Vagina (tissue), 2 donors: Measurements from ENCODE around the gene GPHA2. TPM values are rescaled to one million over a fixed set of nuclear protein-coding genes. Genes with fewer than 3 reads are reported as not detected.

ENCODE experiments used
- DNase-seq, 2 donors: peaks; one replicate each; pipeline ENCODE4 v3.0.0-alpha.2; 2017; ENCODE audit errors: extremely low spot score in 2 of 2
- H3K27ac ChIP-seq: fragments of 200-600 bp; sonication (generic); one replicate; pipeline ENCODE4 v1.5.1; 2019
- H3K27me3 ChIP-seq: fragments of 200-600 bp; sonication (generic); one replicate; pipeline ENCODE4 v1.5.1; 2019
- H3K36me3 ChIP-seq, 2 donors: fragments of 200-600 bp; sonication (generic); one replicate each; pipeline ENCODE4 v1.5.1; 2017 to 2019
- H3K4me1 ChIP-seq: fragments of 200-600 bp; sonication (generic); one replicate; pipeline ENCODE4 v1.5.1; 2019
- H3K4me3 ChIP-seq, 2 donors: fragments of 200-600 bp; sonication (generic); 1 replicate in 1 of 2; 2 replicates in 1 of 2; pipeline ENCODE4 v1.5.1; 2016 to 2019
- H3K9me3 ChIP-seq: fragments of 200-600 bp; sonication (generic); one replicate; pipeline ENCODE4 v1.5.1; 2019
- CTCF ChIP-seq, 3 experiments: fragments of 450-650 bp in 2 of 3; fragments of 200-600 bp in 1 of 3; sonication (generic) in 1 of 3; IDR thresholded peaks; one replicate each; pipeline ENCODE4 v1.5.1; 2017 to 2019; ENCODE audit warnings: antibody characterized with exemption in 3 of 3, mild to moderate bottlenecking in 2 of 3, moderate library complexity in 2 of 3
- POLR2A ChIP-seq, 2 donors: fragments of 450-650 bp; IDR thresholded peaks; one replicate each; pipeline ENCODE4 v1.6.1; 2017; ENCODE audit warnings: antibody characterized with exemption in 2 of 2, mild to moderate bottlenecking in 2 of 2, moderate library complexity in 2 of 2
- POLR2AphosphoS5 ChIP-seq, 2 donors: sonication (generic); formaldehyde crosslinking; IDR thresholded peaks; one replicate each; pipeline ENCODE4 v1.9.0; 2017; ENCODE audit warnings: antibody characterized with exemption in 2 of 2, mild to moderate bottlenecking in 2 of 2, low read depth in 1 of 2; ENCODE audit not compliant: insufficient read depth in 1 of 2
- intact Hi-C: fragments of 100-400 bp; cut with DNase I; formaldehyde crosslinking; loops from one replicate; pipeline ENCODE4 v1.15.1; 2023
- total RNA-seq: library from RNA; depleted of rRNA; stranded (reverse); fragments of >200 nt; gene quantifications from one replicate; pipeline ENCODE4 v1.2.3, GENCODE V29; 2016

GPHA2 gene
- total RNA-seq, 1 donor from 2014 or later: not detected

- H3K4me3 ChIP-seq: no peak overlapping the region
- no peaks in the 10 kb centered on the region for H3K9me3 ChIP-seq
- DNase-seq: no peak
- peaks cover 0 to 78% of the 10 kb centered on the region in 2 donors for H3K36me3 ChIP-seq
- no peaks in the 10 kb centered on the region for H3K27me3 ChIP-seq
- no peak overlapping the region for H3K27ac ChIP-seq
- intact Hi-C loops: no loop called here
- TF ChIP-seq CTCF (IDR thresholded peaks at IDR 0.05) (no peak), POLR2A (IDR thresholded peaks at IDR 0.05) (no peak), POLR2AphosphoS5 (IDR thresholded peaks at IDR 0.05; ENCODE audit: insufficient read depth in 1 of 2, low read depth in 1 of 2) (no peak)
- H3K4me1 ChIP-seq: no peaks in the 10 kb centered on the region
These were observed 33.4 kb downstream of the GPHA2 start for GRCh38 chr11:64902102-64902900.

GRCh38 chr11:64900774-64901173 is 34.9 kb downstream of the GPHA2 start:
- TF ChIP-seq CTCF (IDR thresholded peaks at IDR 0.05): no peak
- DNase-seq: no peak
- intact Hi-C loops: no loop called here
- Histone ChIP-seq H3K27me3 (no peaks in the 10 kb centered on the region), H3K4me3 (no peak overlapping the region), H3K27ac (no peak overlapping the region), H3K36me3 (peaks cover 0 to 67% of the 10 kb centered on the region in 2 donors), H3K9me3 (no peaks in the 10 kb centered on the region), H3K4me1 (no peaks in the 10 kb centered on the region)

GRCh38 chr11:64900263-64900678 is 35.4 kb downstream of the GPHA2 start:
- intact Hi-C loops: no loop called here
- DNase-seq: no peak
- TF ChIP-seq POLR2AphosphoS5 (IDR thresholded peaks at IDR 0.05; ENCODE audit: insufficient read depth in 1 of 2, low read depth in 1 of 2) (no peak), CTCF (IDR thresholded peaks at IDR 0.05) (no peak)
- Histone ChIP-seq H3K9me3 (no peaks in the 10 kb centered on the region), H3K4me3 (no peak overlapping the region), H3K36me3 (peaks cover 0 to 62% of the 10 kb centered on the region in 2 donors), H3K4me1 (no peaks in the 10 kb centered on the region), H3K27ac (no peak overlapping the region), H3K27me3 (no peaks in the 10 kb centered on the region)

- peaks cover 0 to 55% of the 10 kb centered on the region in 2 donors for H3K36me3 ChIP-seq
- H3K4me3 ChIP-seq: no peak overlapping the region
- DNase-seq: no peak
- H3K4me1 ChIP-seq: no peaks in the 10 kb centered on the region
- no peaks in the 10 kb centered on the region for H3K9me3 ChIP-seq
- H3K27me3 ChIP-seq: no peaks in the 10 kb centered on the region
- TF ChIP-seq CTCF (IDR thresholded peaks at IDR 0.05) (no peak), POLR2AphosphoS5 (IDR thresholded peaks at IDR 0.05; ENCODE audit: insufficient read depth in 1 of 2, low read depth in 1 of 2) (no peak), POLR2A (IDR thresholded peaks at IDR 0.05) (no peak)
- intact Hi-C loops: no loop called here
- H3K27ac ChIP-seq: no peak overlapping the region
These were observed 37.2 kb downstream of the GPHA2 start for GRCh38 chr11:64898541-64898940.

- Histone ChIP-seq H3K9me3 (no peaks in the 10 kb centered on the region), H3K36me3 (peaks cover 0 to 51% of the 10 kb centered on the region in 2 donors), H3K27me3 (no peaks in the 10 kb centered on the region), H3K27ac (no peak overlapping the region), H3K4me3 (no peak overlapping the region), H3K4me1 (no peaks in the 10 kb centered on the region)
- TF ChIP-seq CTCF (IDR thresholded peaks at IDR 0.05): no peak
- TF ChIP-seq POLR2AphosphoS5 (IDR thresholded peaks at IDR 0.05; ENCODE audit: insufficient read depth in 1 of 2, low read depth in 1 of 2): no peak
- no peak for TF ChIP-seq POLR2A (IDR thresholded peaks at IDR 0.05)
- DNase-seq: no peak
- intact Hi-C loops: no loop called here
These were observed 37.6 kb downstream of the GPHA2 start for GRCh38 chr11:64898076-64898445.
